ENCODE results near the gene FGF3. TPM values are rescaled to one million over a fixed set of nuclear protein-coding genes. Genes with fewer than 3 reads are reported as not detected.

The FGF3 gene
- total RNA-seq, 1 donor from 2014 or later, result not detected

DNA sequence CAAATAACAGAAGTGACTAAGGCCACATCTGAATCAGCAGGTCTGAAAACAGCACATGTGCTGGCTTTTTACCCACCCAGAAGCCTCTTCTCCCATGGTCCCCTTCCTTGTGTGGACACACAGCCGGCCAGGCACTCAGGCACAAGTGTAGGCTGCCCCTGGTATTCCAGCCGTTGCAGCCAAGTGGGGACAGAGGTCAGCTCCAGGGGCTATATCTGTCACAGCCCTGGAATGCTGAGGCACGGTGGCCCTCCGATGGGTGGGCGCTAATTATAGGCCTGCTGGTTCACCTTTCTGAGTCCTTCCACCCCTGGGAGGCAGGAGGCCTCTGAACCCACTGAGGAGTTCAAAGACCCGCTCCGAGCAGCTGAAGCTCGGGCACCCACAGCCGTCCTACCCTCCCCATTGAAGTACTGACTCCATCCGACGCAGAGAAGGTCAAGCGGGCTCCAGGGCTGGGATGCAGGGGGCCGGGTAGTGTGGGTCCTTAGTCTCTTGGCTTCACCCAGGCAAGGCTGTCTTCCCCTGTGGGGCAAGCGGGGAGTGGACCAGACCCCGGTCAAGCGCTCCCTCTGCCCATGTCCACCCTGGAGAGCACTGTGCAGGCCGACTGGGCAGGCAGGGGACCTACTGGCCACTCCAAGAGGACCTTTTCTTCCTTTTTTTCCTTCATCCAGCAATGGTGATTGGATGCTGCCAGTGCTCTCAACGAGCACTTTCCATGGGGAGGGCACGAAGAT, 14.3 kb downstream of the FGF3 start:
- DNase-seq (ENCODE audit: low spot score), result no peak

- no peak for DNase-seq (ENCODE audit: low spot score)
Observed at GRCh38 chr11:69803604-69804218, 15.5 kb downstream of the FGF3 start.

- no peak for DNase-seq (ENCODE audit: low spot score)
Observed at GRCh38 chr11:69803022-69803421, 16.2 kb downstream of the FGF3 start.

DNA sequence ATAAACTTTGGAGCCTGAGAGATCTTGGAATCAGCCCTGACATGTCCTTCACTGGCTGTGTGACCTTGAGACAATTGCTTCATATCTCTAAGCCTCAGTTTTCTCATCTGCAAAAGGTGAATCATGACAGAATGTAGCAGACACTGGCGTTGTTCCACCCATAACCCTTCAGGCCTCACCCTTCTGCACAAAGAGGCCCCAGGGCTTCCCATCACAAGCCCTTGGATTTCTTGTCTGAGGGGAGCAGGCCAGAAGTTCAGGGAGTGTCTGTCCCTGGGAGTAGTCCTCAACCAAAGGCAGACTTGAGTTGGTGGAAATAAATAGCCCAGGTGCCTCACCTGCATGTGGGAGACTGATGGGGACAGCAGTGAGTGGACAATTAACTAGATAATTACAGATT, 16.6 kb downstream of the FGF3 start:
- DNase-seq (ENCODE audit: low spot score), result no peak

GRCh38 chr11:69801513-69802335, 17.5 kb downstream of the FGF3 start:
- no peak for DNase-seq (ENCODE audit: low spot score)

GRCh38 chr11:69800278-69800677, 18.9 kb downstream of the FGF3 start:
- no peak for DNase-seq (ENCODE audit: low spot score)

DNA sequence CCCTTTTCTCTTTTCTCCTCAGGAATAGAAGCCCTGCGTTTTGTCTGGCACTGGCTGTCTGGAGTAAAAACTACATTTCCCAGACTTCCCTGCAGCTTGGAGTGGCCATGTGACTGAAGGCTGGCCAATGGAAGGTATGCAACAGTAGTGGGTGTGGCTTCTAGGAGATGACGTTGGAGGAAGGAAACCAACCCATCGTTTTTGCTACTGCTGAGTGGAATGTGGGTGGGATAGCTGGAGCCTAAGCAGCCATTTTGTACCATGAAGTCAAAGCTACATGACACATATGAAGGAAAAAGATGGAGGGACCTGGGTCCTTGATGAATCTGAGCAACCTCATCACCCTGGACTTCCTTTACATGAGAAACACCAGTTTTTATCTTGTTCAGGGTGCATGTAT, 19.6 kb downstream of the FGF3 start:
- no peak for DNase-seq (ENCODE audit: low spot score)

- DNase-seq (ENCODE audit: low spot score), result no peak
Observed at GRCh38 chr11:69799097-69799496, 20.1 kb downstream of the FGF3 start.

DNA sequence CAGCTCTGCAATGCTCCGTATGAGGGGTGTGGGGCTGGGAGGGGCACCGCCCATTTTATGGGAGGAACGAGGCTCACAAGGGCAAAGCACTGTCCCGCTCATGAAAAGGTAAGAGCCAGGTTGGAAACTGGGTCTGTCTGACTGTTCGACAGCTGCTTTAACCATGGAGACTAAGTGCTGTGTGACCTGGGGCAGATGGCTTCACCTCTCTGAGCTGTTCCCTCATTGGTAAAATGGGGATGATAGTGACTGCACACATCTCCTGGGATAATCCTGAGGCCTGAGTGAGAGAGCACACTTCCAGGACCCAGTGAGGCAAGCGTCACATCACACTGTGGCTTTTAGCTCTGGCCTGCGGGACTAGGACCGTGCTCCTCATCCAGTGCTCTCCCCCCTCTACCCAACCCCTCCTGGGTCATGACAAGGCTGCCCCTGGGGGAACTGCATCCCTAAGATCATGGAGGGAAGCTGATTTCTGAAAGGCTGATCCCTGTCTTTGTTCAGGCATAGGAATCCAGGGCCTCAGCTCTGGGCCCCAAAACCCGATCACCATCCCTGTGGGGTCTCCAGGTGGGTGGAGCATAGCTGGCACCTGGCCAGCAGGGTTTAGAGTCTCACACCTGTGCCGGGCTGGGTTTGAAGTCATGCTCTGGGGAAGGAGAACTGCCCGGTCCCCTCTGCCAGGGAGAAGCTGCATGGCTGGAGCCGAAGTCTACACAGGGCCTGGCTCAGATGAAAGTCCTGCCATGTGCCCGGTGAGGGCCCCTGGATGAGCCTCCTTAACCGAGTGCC, 21.3 kb downstream of the FGF3 start:
- no peak for DNase-seq (ENCODE audit: low spot score)

DNA sequence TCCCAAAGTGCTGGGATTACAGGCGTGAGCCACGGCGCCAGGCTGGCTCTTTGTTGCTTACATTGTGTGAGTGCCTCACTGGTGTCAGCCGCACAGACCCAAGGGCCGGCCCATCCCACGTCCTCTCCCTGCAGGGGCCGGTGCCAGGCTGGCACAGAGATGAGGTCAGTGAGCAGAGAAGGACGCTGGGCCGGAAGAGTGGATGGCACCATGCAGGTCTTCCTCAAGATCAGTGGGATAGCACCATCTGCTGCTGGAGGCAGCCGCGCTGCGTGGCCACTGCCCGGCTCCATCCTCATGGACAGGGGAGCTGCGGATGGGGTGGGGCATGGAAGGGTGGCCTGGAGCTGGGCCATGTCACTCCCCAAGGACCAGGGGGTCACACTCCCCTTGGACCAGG, 22.1 kb downstream of the FGF3 start:
- no peak for DNase-seq (ENCODE audit: low spot score)

- DNase-seq (ENCODE audit: low spot score), result no peak
Observed at GRCh38 chr11:69796063-69796462, 23.2 kb downstream of the FGF3 start.

DNA sequence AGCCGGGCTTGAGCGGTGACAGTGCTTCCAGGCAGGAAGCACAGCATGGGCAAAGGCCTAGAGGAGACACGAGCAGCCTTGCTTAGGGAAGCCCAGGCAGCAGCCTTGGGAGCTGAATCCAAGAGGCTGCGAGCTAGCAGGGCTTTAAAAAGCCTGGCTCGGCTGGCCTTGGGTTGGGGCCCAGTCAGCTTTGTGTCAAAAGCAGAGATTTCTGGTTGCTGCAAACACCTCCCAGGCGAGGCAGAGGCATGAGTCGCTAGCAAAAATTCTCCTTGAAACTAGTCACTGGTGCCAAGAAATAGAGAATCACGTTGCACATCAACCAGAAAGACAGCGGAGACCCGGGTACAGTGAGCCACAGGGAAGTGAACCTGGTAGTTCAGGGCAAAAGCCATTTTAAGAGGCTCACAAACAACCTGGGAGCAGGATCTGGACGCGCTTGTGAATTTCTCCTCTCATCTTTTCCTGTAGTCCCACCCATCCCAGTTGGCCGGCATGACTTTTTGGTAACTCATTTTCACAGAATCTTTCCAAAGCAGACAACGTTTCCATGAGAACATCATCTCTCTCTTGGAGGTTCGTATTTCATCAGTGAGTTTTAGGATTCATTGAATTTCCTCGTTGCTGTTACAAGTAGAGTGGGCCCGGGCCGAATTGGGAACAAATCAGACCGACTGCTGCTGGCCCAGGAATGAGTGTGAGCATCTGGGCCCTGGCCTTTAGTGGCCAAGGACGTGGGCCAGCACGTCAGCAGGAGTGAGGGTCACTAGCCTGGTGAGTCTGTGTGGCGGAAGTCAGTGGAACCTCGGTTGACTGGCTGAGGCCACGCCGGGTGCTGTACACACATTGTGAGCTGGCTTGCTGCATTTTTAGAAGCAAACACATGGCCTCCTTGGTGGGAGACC, 27.7 kb downstream of the FGF3 start:
- DNase-seq (ENCODE audit: low spot score), result no peak

GRCh38 chr11:69788956-69789355, 30.3 kb downstream of the FGF3 start:
- DNase-seq (ENCODE audit: low spot score), result no peak

DNA sequence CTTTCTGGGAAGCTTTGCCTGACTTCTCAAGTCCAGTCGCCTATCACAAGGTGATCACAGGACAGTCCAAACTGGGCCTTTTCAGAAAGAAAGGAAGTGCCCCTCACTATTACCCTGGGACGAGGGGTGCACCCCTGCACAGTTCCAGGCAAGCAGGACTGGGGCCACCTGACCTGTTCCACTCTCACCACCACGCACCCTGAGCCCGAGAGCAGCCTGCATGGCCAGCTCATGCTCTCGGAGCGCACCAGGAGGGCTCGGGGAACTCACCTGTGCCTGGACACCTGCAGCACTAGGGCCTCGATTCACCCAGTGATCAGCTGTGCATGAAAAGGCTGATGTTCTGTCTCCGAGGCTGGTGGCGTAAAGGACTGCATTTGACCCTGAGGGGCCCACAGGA, 31.3 kb downstream of the FGF3 start:
- DNase-seq (ENCODE audit: low spot score), result no peak

DNA sequence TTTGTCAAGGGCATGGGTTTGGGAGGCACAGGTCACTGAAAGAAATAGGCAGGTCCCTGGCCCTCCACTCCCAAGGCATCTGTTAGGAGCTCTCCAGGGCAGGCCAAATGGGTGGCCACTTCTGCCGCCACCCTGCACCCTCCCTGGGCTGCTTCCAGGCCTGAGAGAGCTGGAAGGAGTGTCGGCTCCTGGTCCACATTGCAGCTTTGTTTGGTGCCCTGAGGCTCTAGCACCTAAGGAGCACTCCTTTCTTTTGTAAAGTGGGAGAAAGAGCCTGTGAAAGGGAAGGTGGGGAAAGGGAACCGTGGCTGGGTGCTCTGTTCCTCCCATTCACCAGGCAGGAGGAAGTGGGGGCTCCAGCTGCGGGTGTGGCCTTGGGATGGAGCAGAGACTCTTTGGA, 31.8 kb downstream of the FGF3 start:
- DNase-seq (ENCODE audit: low spot score), result no peak

DNA sequence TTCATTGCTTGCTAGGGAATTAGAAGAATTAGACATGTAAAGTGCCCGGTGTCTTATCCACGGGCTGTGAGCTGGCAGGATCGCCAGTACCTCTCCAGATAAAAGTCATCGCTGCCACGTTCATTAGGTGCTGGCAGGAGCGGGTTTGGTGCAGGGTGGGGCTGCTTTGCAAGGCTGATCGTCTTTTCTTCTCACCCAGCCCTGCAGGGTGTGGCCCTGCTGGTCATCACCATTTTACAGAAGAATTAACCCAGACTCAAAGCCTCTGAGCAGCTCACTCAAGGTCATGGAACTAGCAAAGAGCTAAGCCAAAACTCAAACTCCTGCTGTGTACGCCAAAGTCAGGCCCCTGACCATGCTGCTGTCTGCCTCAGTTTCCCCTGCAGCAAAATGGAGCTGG, 38.0 kb downstream of the FGF3 start:
- DNase-seq (ENCODE audit: low spot score), result no peak

- DNase-seq (ENCODE audit: low spot score), result no peak
Observed at GRCh38 chr11:69778373-69778772, 40.8 kb downstream of the FGF3 start.

GRCh38 chr11:69775163-69775755, 44.0 kb downstream of the FGF3 start, which contains the start of gene FGF4:
Gene FGF4 (minus strand): TSS chr11:69775341. CDS start chr11:69775084, 257 bp downstream.
- no peak for DNase-seq (ENCODE audit: low spot score)

DNA sequence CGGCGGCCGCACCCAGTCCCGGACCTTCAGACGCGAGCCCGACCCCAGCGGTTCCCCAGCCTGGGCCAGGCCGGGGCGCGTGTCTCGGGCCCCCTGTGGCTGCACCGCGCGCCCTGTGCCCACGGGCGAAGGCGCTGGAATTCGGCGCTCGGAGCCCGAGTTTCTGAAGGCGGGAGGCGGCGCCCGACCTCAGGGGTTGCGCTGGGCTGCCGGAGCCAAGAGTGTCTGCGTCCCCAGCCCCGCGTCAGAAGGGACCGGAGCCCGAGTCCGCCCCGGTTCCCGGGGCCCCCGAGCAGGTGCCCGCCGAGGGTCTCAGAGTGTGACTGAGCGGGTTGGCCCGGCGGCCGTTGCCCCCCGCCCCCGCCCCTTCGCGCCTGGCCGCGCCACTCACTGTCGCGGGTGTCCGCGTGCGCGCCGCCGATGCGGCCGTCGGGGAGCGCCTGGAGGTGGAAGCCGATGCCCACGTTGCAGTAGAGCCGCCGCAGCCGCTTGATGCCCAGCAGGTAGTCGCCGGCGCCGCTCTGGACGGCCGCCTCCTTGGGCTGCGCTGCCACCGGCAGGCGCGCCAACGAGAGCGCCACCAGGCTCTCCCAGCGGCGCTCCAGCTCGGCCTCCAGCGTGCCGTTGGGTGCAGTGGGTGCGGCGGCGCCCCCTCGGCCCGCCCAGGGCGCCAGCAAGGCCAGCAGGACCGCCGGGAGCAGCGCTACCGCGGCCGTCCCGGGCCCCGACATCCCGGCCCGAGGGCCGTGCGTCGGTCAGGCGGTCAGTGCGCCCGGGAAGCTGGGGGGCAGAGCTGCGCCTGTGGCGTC, 44.7 kb downstream of the FGF3 start:
- no peak for DNase-seq (ENCODE audit: low spot score)
